Measurements from ENCODE around the gene CDC42BPA.

GRCh38 chr1:227092069-227092468, 226.2 kb downstream of the CDC42BPA start:
- TF ChIP-seq FOXJ3 (CRISPR knock-in tag; IDR thresholded peaks at IDR 0.05) (no peak), FOSL2 (IDR thresholded peaks at IDR 0.05; ENCODE audit: borderline replicate concordance, low read depth) (no peak), CTCF (IDR thresholded peaks at IDR 0.05) (no peak), YY1 (IDR thresholded peaks at IDR 0.05; ENCODE audit: low read depth) (no peak), POLR2AphosphoS5 (IDR thresholded peaks at IDR 0.05; ENCODE audit: low read depth, low read length) (no peak), EP300 (IDR thresholded peaks at IDR 0.05; ENCODE audit: borderline replicate concordance in 1 of 2, low read depth in 1 of 2, low read length in 1 of 2) (no peak), REST (IDR thresholded peaks at IDR 0.05; ENCODE audit: low read depth, low read length) (no peak), MXI1 (IDR thresholded peaks at IDR 0.05; ENCODE audit: low read depth, low read length) (no peak), NFIC (IDR thresholded peaks at IDR 0.05; ENCODE audit: borderline replicate concordance) (no peak)
- TF ChIP-seq, protein P1, sequence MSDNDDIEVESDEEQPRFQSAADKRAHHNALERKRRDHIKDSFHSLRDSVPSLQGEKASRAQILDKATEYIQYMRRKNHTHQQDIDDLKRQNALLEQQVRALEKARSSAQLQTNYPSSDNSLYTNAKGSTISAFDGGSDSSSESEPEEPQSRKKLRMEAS (IDR thresholded peaks at IDR 0.05; ENCODE audit: low read depth) = no peak
